GM12864 (cell line): ENCODE data around the gene RMI2.

Source experiments
- DNase-seq: peaks from one replicate; pipeline ENCODE4 v3.0.0-alpha.2; 2011; ENCODE audit warnings: low read depth
- H3K4me3 ChIP-seq: 2 replicates; pipeline ENCODE4 v1.5.1; 2011; ENCODE audit warnings: mild to moderate bottlenecking, low read depth, low read length, control low read depth
- TF ChIP-seq, protein P1 (sequence below): IDR thresholded peaks from 2 replicates; pipeline ENCODE4 v1.5.1; 2011; ENCODE audit warnings: low read depth, mild to moderate bottlenecking, moderate library complexity, low read length, control low read depth, inconsistent platforms; ENCODE audit errors: missing control alignments

RMI2 gene

DNA sequence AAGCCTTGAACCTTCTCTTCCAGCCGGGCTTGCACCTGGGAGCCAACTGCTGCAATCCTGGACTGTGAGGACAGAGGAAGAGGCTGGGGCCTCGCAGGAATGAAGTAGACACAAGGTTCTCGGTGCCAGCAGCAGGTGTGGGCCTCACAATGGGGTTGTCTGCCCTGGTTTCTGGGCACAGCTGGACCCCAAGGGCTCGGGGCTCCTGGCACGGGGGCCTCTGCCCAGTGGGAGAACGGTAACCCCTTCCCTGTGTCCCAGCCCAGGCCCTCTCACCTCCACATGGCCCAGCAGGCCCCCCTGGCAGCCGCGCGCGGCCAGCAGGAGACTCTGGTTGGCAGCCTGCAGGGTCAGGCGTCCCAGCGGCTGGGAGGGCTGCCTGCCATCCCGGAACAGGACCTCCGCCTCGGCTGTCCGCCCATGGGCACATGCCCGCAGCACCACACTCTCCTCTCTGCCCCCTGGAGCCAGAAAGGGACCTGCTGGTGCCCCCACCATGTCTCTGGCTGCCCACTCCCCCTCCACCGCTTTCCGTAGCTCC is 46.9 kb downstream of the RMI2 start:
- TF ChIP-seq, protein P1, sequence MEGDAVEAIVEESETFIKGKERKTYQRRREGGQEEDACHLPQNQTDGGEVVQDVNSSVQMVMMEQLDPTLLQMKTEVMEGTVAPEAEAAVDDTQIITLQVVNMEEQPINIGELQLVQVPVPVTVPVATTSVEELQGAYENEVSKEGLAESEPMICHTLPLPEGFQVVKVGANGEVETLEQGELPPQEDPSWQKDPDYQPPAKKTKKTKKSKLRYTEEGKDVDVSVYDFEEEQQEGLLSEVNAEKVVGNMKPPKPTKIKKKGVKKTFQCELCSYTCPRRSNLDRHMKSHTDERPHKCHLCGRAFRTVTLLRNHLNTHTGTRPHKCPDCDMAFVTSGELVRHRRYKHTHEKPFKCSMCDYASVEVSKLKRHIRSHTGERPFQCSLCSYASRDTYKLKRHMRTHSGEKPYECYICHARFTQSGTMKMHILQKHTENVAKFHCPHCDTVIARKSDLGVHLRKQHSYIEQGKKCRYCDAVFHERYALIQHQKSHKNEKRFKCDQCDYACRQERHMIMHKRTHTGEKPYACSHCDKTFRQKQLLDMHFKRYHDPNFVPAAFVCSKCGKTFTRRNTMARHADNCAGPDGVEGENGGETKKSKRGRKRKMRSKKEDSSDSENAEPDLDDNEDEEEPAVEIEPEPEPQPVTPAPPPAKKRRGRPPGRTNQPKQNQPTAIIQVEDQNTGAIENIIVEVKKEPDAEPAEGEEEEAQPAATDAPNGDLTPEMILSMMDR, result no peak
- no peak for DNase-seq
- H3K4me3 ChIP-seq, result no peak overlapping the region

GRCh38 chr16:11393366-11393765 is 48.1 kb downstream of the RMI2 start:
- DNase-seq, result no peak
- TF ChIP-seq, protein P1, result no peak
- no peak overlapping the region for H3K4me3 ChIP-seq

GRCh38 chr16:11393861-11394592 is 48.8 kb downstream of the RMI2 start:
- DNase-seq, result no peak
- TF ChIP-seq, protein P1, result no peak
- no peak overlapping the region for H3K4me3 ChIP-seq

GRCh38 chr16:11394593-11394960 is 49.3 kb downstream of the RMI2 start:
- no peak for DNase-seq
- no peak overlapping the region for H3K4me3 ChIP-seq
- TF ChIP-seq, protein P1, result no peak

GRCh38 chr16:11395008-11395948 is 50.0 kb downstream of the RMI2 start:
- DNase-seq, result no peak
- no peak overlapping the region for H3K4me3 ChIP-seq
- TF ChIP-seq, protein P1, result no peak

GRCh38 chr16:11395949-11396240 is 50.6 kb downstream of the RMI2 start:
- H3K4me3 ChIP-seq, result no peak overlapping the region
- TF ChIP-seq, protein P1, result no peak
- DNase-seq, result no peak
